CD4-positive, alpha-beta T cell (primary cell): Measurements from ENCODE around the gene TEX29. TPM values are rescaled to one million over a fixed set of nuclear protein-coding genes. Genes with fewer than 3 reads are reported as not detected.

Source experiments
- ATAC-seq: fragments of 200-7000 bp; cut with Tn5 transposase; one replicate; pipeline ENCODE4 v1.10.0; 2022; ENCODE audit warnings: mild to moderate bottlenecking; ENCODE audit not compliant: poor library complexity
- CTCF ChIA-PET: fragments of 350-600 bp; sonication (Branson Sonifier 250); formaldehyde crosslinking; loops from one replicate; lab custom pipeline; 2021; ENCODE audit warnings: antibody characterized with exemption, inconsistent platforms; lab: Charles Lee
- POLR2A ChIA-PET: fragments of 350-600 bp; sonication (Branson Sonifier 250); formaldehyde crosslinking; loops from one replicate; lab custom pipeline; 2021; ENCODE audit warnings: antibody characterized with exemption, inconsistent platforms; lab: Charles Lee
- DNase-seq, 14 experiments: peaks; one replicate each; pipeline ENCODE4 v3.0.0-alpha.2; 2013 to 2020; ENCODE audit warnings: mixed read lengths in 2 of 14
- H3K27ac ChIP-seq, 2 donors: one replicate each; pipeline versions ENCODE4 v1.5.1 to v1.7.0; 2013; ENCODE audit warnings: low read length in 2 of 2, low read depth in 1 of 2, mild to moderate bottlenecking in 1 of 2
- H3K27me3 ChIP-seq, 2 experiments: 1 replicate in 1 of 2; 2 replicates in 1 of 2; pipeline versions ENCODE4 v1.6.1 to v1.7.0; 2013; ENCODE audit warnings: low read length in 2 of 2, control low read depth in 1 of 2, mild to moderate bottlenecking in 1 of 2, moderate library complexity in 1 of 2; ENCODE audit not compliant: insufficient read depth in 2 of 2, control insufficient read depth in 1 of 2
- H3K36me3 ChIP-seq: one replicate; pipeline ENCODE4 v1.6.1; 2013; ENCODE audit warnings: low read length, control low read depth; ENCODE audit not compliant: insufficient read depth
- H3K4me1 ChIP-seq: one replicate; pipeline ENCODE4 v1.6.1; 2013; ENCODE audit warnings: low read length, control low read depth; ENCODE audit not compliant: insufficient read depth
- H3K4me3 ChIP-seq: one replicate; pipeline ENCODE4 v1.5.1; 2013; ENCODE audit warnings: mild to moderate bottlenecking, low read length, moderate library complexity
- H3K9me3 ChIP-seq, 2 experiments: 1 replicate in 1 of 2; 2 replicates in 1 of 2; pipeline versions ENCODE4 v1.6.1 to v1.7.0; 2013; ENCODE audit warnings: low read length in 2 of 2, mild to moderate bottlenecking in 2 of 2, control low read depth in 1 of 2, moderate library complexity in 1 of 2; ENCODE audit not compliant: control insufficient read depth in 1 of 2, insufficient read depth in 1 of 2
- H3K27ac Mint-ChIP-seq: one replicate; pipeline ENCODE4 v1.8.0; 2020; ENCODE audit warnings: mixed read lengths
- H3K27me3 Mint-ChIP-seq: one replicate; pipeline ENCODE4 v1.8.0; 2021; ENCODE audit warnings: mixed read lengths
- H3K36me3 Mint-ChIP-seq: one replicate; pipeline ENCODE4 v1.8.0; 2021; ENCODE audit warnings: low read depth, mixed read lengths
- H3K4me1 Mint-ChIP-seq: one replicate; pipeline ENCODE4 v1.8.0; 2021; ENCODE audit warnings: low read depth, mixed read lengths
- H3K4me3 Mint-ChIP-seq: one replicate; pipeline ENCODE4 v1.8.0; 2020; ENCODE audit warnings: mild to moderate bottlenecking, mixed read lengths
- H3K9me3 Mint-ChIP-seq: one replicate; pipeline ENCODE4 v1.8.0; 2020; ENCODE audit warnings: mixed read lengths
- CTCF ChIP-seq: fragments of 200-600 bp; IDR thresholded peaks from one replicate; pipeline ENCODE4 v1.8.0; 2022; ENCODE audit warnings: antibody characterized with exemption, mild to moderate bottlenecking
- intact Hi-C, 2 experiments: fragments of 100-400 bp; cut with DNase I in 1 of 2; cut with micrococcal nuclease in 1 of 2; formaldehyde crosslinking; loops; one replicate each; pipeline versions ENCODE4 v1.15.1 to v1.9.0; 2023 to 2025; cut with DNase I, micrococcal nuclease
- total RNA-seq, 174 experiments: library from RNA in 2 of 174; stranded (reverse) in 2 of 174; gene quantifications; one replicate each; pipeline ENCODE4 v1.2.3 and lab custom pipeline; 2021 to 2026

Gene TEX29
- total RNA-seq, 2 experiments from 2014 or later = 0.52 to 1.0 TPM

GRCh38 chr13:111328574-111329410 is 8.3 kb downstream of the TEX29 start:
- H3K4me1 Mint-ChIP-seq = peaks cover 3% of the 10 kb centered on the region
- H3K9me3 Mint-ChIP-seq = peaks cover 7% of the 10 kb centered on the region
- Histone ChIP-seq H3K4me3 (no peak overlapping the region), H3K4me1 (no peaks in the 10 kb centered on the region), H3K27ac (no peak overlapping the region), H3K36me3 (no peaks in the 10 kb centered on the region), H3K9me3 (no peaks in the 10 kb centered on the region), H3K27me3 (no peaks in the 10 kb centered on the region)
- ATAC-seq (no peak), DNase-seq (no peak)
- H3K27me3 Mint-ChIP-seq = no peaks in the 10 kb centered on the region
- no peak overlapping the region for H3K27ac Mint-ChIP-seq
- H3K4me3 Mint-ChIP-seq = no peak overlapping the region
- intact Hi-C loops = no loop called here
- ChIA-PET POLR2A (no interaction called here), CTCF (no interaction called here)
- no peak for TF ChIP-seq CTCF
- no peaks in the 10 kb centered on the region for H3K36me3 Mint-ChIP-seq

- Mint-ChIP-seq H3K27ac (no peak overlapping the region), H3K4me3 (no peak overlapping the region), H3K27me3 (no peaks in the 10 kb centered on the region), H3K36me3 (no peaks in the 10 kb centered on the region), H3K9me3 (peaks cover 7% of the 10 kb centered on the region), H3K4me1 (no peaks in the 10 kb centered on the region)
- Histone ChIP-seq H3K27ac (no peak overlapping the region), H3K36me3 (no peaks in the 10 kb centered on the region), H3K4me1 (no peaks in the 10 kb centered on the region), H3K4me3 (no peak overlapping the region), H3K9me3 (peaks cover 0 to 1% of the 10 kb centered on the region in 2 experiments), H3K27me3 (no peaks in the 10 kb centered on the region)
- ATAC-seq (no peak), DNase-seq (no peak)
- ChIA-PET POLR2A (no interaction called here), CTCF (no interaction called here)
- TF ChIP-seq CTCF = no peak
- intact Hi-C loops = no loop called here
Observed at GRCh38 chr13:111329641-111330040, 9.2 kb downstream of the TEX29 start.

GRCh38 chr13:111330066-111330610 is 9.7 kb downstream of the TEX29 start:
- Mint-ChIP-seq H3K36me3 (peaks cover under 1% of the 10 kb centered on the region), H3K27ac (no peak overlapping the region), H3K9me3 (peaks cover 7% of the 10 kb centered on the region), H3K4me3 (no peak overlapping the region), H3K27me3 (no peaks in the 10 kb centered on the region), H3K4me1 (no peaks in the 10 kb centered on the region)
- no peaks in the 10 kb centered on the region for H3K4me1 ChIP-seq
- peaks cover 0 to 3% of the 10 kb centered on the region in 2 experiments for H3K9me3 ChIP-seq
- TF ChIP-seq CTCF = no peak
- H3K27ac ChIP-seq = no peak overlapping the region
- ChIA-PET CTCF (no interaction called here), POLR2A (no interaction called here)
- no peaks in the 10 kb centered on the region for H3K27me3 ChIP-seq
- ATAC-seq = no peak
- no peak overlapping the region for H3K4me3 ChIP-seq
- H3K36me3 ChIP-seq = no peaks in the 10 kb centered on the region
- no peak for DNase-seq
- intact Hi-C loops = no loop called here
